Measurements from ENCODE around the gene CES1.
"Not testable (repeated sequence)": the region's sequence is repeated elsewhere in the genome, so short reads cannot be mapped to it uniquely, and the experiment has no call there.

The CES1 gene

DNA sequence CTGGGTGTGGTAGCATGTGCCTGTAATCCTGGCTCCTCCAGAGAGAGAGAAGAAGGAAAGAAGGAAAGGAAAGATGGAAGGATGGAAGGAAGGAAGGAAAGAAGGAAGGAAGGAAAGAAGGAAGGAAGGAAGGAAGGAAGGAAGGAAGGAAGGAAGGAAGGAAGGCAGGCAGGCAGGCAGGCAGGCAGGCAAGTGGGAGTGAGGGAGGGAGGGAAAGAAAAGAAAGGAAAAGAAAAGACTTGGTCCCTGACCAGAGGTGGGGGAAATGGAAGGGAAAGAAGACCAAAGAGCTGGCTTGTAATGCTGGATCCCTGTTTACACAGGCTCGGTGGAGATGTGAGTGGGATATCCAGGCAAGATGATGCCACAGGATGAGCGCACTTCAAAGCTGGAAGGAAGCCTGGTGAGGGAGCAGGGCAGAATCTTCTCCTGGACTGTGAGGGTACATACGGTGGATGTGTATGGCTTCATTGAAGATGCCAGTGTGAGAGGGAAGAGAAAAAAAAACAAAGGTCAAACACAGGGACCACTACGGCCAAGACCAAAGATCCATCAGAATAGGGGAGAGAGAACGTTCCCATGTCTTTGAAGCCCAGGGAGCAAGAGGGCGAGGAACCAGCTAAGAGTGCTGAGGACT lies 2.1 kb downstream of the CES1 start:
- no peak for DNase-seq (ENCODE audit: low spot score)

DNA sequence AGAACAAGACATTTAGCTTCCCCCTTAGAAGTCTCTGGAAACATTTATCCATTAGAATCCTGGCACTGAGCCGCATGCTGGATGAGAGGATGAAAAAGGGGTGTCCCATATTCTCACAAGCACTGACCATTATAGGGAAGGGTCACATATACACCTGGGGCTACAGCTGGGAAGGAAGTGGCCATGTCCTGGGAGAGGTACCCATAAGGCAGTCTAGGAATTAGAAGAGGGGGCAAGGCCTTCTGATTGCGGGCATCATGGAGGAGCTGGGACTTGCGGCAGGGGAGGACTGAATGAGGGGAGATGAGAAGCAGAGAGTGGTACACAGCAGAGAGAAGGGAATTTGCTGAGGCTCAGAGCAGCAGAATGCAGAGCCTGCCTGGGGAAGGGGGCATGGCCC lies 3.7 kb downstream of the CES1 start:
- not testable (repeated sequence) for DNase-seq (ENCODE audit: low spot score)

- no peak for DNase-seq (ENCODE audit: low spot score)
These were observed 4.2 kb downstream of the CES1 start for GRCh38 chr16:55828680-55829079.

- no peak for DNase-seq (ENCODE audit: low spot score)
These were observed 7.7 kb downstream of the CES1 start for GRCh38 chr16:55825115-55825728.

GRCh38 chr16:55824473-55825000 lies 8.4 kb downstream of the CES1 start:
- no peak for DNase-seq (ENCODE audit: low spot score)

DNA sequence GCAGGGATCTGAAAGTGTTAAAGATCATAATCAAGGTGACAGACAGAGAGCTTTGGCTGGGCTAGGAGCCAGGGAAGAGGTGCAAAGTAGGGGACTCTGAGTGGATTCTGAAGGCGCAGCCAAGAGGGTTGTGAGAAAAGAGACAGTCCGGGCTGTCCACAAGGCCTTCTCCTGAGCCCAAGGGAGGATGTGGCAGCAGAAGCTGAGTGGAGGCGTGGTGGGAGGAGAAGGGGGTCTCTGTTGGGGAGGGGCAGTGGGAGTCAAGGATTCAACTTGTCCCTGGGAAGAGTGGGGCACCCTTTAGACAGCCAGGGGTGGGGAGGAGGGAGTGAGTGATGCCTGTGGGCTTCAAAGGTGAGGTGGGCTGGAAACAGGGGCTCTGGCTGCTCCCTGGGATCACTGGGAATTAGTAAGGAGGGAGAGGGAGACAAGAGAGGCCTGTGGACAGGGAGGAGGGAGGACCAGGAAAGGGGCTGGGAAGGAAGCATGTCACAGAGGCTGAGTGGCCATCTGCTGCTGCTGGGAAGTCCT lies 10.6 kb downstream of the CES1 start:
- no peak for DNase-seq (ENCODE audit: low spot score)

GRCh38 chr16:55821210-55821609 lies 11.7 kb downstream of the CES1 start:
- DNase-seq (ENCODE audit: low spot score), result no peak

DNA sequence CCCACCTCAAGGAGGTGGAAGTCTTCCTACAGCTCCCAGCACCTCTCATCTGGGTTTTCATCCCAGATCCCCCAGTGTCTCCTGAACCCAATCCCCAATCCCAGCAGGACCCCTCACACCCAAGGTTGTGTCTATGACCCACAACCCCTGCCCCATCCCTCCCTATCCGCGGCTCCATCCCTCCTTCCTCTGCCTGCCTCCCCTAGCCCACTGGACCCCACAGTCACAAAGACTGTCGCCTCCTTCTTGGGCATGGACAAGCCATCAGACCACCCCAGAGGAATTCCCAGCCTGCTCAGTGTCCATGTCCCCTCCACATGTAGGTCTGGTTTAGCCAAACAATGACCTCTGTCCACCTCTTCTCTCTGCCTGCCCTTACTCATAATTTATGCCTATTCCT lies 12.3 kb downstream of the CES1 start:
- no peak for DNase-seq (ENCODE audit: low spot score)

- DNase-seq (ENCODE audit: low spot score), result no peak
These were observed 15.5 kb downstream of the CES1 start for GRCh38 chr16:55817236-55817912.

GRCh38 chr16:55816222-55816621 lies 16.7 kb downstream of the CES1 start:
- DNase-seq (ENCODE audit: low spot score), result not testable (repeated sequence)

DNA sequence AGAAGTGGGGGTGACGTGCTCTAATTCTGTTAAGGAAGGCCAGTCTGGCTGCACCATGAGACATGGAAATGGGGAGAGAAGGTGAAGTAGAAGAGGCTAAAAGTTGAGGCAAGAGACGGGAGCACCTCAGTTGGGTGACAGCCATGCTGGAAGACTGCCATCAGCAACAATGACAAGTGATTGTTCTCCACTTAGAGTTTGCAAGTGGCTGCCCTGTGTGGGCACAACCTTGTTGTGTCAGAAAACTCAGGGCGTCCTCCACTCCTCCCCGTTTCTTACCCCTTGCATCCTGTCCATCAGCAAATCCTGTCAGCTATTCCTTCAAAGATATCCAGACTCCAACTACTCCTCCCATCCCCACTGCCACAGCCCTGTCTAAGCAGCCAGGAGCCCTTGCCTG lies 17.6 kb downstream of the CES1 start:
- DNase-seq (ENCODE audit: low spot score), result no peak

DNA sequence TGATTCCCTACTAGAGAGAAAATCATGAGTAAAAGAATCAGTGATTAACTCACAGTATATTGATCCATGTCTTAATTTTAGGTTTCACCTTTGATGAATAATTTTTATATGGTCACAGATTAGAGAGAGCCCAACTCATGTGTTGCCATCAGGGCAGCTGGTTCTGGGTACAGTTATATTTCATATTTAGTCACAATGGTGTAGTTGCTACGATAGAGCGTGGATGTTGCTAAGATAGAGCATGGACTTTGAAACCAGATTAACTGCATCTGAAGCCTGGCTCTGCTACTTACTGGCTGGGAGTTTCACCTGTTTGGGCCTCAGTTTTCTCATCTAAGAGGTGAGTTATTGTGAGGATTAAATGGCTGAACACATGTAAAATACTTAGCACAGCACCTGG lies 18.7 kb downstream of the CES1 start:
- DNase-seq (ENCODE audit: low spot score), result not testable (repeated sequence)

- not testable (repeated sequence) for DNase-seq (ENCODE audit: low spot score)
These were observed 19.2 kb downstream of the CES1 start for GRCh38 chr16:55813730-55814129.

DNA sequence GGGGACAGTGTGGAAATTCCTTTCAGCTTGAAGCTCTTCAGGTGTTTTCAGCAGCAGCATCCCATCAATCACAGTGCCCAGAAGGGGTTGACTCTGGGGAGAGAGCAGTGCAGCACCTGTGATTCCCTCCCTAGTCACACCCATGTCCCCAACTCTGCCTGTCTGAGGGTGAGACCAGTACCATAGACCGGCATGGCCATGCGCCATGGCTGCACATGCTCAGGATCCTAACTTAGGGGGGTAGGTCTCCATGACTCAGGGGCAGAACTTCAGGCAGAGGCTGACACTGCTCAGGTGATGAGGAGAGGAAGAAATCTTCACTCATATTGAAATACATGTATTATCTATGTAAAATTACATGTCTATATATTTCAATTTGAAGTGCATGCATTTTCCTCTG lies 19.9 kb downstream of the CES1 start:
- no peak for DNase-seq (ENCODE audit: low spot score)

GRCh38 chr16:55811811-55812210 lies 21.1 kb downstream of the CES1 start:
- DNase-seq (ENCODE audit: low spot score), result no peak

DNA sequence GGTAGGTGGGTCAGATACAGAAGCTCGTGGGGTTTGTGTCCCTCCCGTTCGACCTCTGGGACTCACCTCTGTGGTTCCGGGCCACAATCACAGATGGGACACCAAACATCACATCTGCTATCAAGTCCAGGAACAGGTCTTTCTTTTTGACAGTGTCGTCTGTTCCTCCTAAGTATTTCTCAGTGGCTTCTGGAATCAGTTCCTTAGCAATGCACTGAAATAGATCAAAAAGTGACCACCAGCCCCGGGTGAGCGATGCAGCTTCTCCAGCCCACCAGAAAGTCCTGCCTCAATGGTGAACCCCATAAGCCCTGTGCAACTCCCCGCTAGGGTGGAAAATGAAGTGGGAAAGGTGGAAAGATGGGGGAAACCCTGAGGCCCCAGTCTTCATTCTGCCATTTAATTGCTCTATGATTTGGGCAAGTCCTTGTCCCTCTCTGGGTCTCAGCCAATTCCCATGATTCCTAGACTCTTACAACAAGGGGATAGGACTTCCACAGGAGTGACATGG lies 22.4 kb downstream of the CES1 start:
- DNase-seq (ENCODE audit: low spot score), result no peak

GRCh38 chr16:55809851-55810250 lies 23.0 kb downstream of the CES1 start:
- DNase-seq (ENCODE audit: low spot score), result no peak

- no peak for DNase-seq (ENCODE audit: low spot score)
These were observed 23.5 kb downstream of the CES1 start for GRCh38 chr16:55809386-55809785.

DNA sequence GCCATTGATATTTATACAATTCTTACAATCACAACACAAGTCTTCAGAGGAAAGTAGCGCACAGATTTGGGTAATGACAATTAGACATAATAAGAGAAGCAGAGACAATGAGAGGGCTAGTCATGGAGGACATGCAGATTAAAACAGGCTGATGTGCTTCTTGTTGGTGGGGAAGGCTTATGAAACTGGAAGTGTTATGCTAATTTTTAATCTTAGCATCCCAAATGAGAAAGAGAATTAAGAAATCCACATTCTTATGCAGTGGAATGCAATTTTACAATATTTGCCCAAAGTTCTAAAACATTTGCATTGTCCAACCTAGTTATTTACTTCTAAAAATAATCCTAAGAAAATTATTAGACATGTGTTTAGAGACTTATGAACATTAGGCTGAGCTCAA lies 24.6 kb downstream of the CES1 start:
- DNase-seq (ENCODE audit: low spot score), result not testable (repeated sequence)

GRCh38 chr16:55805104-55805503 lies 27.8 kb downstream of the CES1 start:
- DNase-seq (ENCODE audit: low spot score), result not testable (repeated sequence)

DNA sequence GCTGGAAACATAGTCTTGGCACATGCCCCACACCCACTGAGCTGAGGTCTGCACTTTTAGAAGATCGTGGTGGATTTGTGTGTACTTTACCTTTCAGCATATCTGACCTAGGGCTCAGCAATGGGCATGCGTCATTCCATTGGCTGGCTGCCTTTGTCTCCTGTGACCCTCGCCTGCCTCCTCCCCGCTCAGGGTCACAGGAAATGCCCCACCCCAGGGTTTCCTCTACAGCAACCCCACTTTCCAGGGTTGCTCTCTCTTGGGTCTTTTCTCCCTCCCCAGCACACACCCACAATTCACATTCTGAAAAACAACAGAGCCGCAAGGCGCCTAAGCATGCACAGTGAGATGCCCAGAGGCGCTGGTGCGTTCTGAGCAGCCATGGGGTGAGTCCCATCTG lies 29.2 kb downstream of the CES1 start:
- DNase-seq (ENCODE audit: low spot score), result not testable (repeated sequence)

DNA sequence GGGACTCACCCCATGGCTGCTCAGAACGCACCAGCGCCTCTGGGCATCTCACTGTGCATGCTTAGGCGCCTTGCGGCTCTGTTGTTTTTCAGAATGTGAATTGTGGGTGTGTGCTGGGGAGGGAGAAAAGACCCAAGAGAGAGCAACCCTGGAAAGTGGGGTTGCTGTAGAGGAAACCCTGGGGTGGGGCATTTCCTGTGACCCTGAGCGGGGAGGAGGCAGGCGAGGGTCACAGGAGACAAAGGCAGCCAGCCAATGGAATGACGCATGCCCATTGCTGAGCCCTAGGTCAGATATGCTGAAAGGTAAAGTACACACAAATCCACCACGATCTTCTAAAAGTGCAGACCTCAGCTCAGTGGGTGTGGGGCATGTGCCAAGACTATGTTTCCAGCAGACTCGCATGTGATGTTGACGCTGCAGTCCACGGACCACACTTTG lies 39.9 kb downstream of the CES1 start:
- not testable (repeated sequence) for DNase-seq (ENCODE audit: low spot score)

DNA sequence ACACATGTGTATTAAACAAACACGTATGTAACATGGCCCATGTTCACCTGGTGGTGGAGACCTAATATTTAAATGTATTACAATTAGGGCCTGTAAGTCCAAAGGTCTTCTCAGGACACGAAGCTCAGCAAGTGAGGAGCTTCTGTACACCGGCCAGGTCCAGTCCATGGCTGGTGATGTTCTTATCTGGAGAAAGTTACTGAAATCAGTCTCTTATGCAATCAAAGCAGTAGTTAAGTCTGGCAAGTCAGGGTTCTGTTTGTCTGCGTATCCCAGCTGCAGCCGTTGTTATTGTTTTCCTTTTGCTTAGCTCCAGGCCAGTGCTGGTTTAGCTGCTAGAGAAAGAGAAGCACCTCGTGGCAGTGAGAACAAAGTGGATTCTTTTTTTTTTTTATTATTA lies 41.4 kb downstream of the CES1 start:
- DNase-seq (ENCODE audit: low spot score), result not testable (repeated sequence)
